Activated CD8-positive, alpha-beta memory T cell treated with anti-CD3 and anti-CD28 coated beads for 4 hours (primary cell): ENCODE results near the gene SMURF2.
"Not testable (repeated sequence)": the region's sequence is repeated elsewhere in the genome, so short reads cannot be mapped to it uniquely, and the experiment has no call there.

Experiments
- DNase-seq, 2 donors: peaks; one replicate each; pipeline ENCODE4 v3.0.0-alpha.2; 2020; ENCODE audit warnings: low read depth in 2 of 2

The SMURF2 gene

DNA sequence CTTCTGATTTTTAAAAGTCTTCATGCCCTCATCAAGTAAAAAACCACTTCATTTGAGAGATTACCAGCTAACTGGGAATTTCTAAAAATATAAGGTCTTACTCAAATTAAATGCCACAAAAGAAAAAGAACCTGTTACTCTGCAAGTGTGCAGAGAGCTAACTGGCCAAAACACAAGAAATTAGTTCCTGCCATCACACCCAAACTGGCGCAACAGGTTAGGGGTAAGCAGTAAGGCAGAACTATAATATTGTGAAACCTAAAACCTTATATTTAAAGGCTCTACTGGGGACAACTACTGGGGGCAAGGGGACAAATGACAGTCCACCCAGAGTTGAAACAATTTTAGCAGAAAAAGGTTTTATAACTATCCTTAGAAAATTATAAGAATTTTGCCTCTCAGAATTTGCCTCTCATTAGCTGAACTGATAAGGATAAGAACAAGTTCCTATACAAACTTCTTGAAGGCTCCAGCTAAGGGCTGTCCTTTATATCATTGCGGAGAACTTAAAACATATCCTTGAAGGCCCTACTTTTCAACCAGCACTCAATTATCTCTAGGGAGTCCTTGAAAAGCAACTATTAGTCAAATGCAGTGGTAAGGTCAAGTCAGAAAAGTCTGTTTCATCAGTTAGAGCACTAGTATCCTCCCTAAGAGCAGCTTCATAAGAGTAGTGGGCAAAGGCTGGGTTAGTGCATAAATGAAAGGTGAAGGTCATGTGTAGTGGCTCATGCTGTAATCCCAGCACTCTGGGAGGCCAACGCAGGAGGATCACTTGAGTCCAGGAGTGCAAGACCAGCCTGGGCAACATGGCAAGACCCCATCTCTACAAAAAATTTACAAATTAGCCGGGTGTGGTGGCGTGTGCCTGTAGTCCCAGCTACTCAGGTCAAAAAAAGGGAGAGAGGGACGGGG, 31.5 kb downstream of the SMURF2 start:
- no peak for DNase-seq

DNA sequence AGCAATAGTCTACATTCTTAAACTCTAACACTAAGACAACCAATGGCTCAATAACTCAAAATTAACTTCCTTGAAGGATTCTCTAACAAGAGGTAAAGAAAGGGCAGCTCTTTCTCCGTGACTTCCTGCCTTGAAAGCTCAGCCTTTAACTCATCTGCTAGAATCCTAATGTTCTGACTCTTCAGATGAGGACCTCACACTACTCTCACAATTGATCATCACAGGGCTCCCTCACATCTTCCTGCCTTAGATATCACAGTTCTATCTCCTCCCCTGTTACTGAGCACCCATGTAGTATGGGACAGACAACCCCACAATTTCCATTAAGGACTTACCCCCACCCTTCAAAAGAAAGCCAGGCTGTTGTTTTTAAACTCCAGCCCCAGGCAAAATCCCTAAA, 33.5 kb downstream of the SMURF2 start:
- no peak for DNase-seq

- DNase-seq, result no peak
Measured at GRCh38 chr17:64627797-64628196, 34.3 kb downstream of the SMURF2 start.

GRCh38 chr17:64626827-64627226, 35.3 kb downstream of the SMURF2 start:
- DNase-seq, result no peak

DNA sequence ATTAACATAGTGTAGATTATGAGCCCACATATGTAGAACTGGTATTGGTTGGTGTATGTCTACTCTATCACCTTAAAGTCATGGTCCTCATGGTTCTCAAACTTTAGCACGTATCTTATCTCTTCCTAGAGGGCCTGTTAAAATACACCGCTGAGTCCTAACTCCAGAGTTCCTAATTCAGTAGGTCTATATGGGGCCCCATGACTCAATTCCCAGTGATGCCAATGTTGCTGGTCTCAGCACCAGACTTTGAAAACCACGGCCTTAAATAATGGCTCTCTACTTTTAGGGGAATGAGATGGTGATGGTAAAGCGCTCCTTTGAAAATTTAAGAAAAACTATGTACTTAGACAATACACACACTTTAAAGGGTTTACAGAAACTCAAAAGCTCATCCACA, 36.6 kb downstream of the SMURF2 start:
- DNase-seq, result no peak

DNA sequence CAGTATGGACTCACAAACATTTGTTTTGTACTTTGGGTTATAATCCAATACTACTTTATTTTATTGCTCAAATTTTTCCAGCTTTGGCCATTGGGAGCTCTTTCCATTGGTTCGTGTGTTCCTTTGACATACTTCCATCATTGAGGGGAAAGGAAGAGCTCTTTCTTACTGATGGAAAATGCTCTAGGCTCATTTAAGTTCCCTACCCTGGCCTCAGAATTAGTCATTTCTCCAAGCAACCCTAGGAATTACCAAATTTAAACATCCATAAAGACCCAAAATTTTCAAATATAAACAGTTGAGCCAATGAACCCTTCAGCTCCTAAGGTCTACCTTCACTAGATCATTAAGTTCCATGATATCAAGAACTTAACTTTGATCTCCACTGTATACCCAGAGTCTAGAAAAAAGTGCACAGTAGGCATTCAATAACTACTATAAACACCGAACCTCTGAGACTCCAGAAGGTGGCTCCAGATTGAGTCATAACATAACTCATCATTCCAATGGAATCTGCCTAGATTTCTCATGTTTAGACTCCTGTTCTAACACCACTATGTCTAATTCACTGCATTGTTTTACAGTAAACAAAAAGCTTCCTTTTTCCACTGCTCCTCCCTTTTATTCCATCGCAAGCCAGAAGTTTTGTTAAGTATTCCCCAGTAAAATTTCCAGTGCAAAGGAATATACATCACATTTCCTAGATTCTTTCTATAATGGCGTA, 39.0 kb downstream of the SMURF2 start:
- no peak for DNase-seq

DNA sequence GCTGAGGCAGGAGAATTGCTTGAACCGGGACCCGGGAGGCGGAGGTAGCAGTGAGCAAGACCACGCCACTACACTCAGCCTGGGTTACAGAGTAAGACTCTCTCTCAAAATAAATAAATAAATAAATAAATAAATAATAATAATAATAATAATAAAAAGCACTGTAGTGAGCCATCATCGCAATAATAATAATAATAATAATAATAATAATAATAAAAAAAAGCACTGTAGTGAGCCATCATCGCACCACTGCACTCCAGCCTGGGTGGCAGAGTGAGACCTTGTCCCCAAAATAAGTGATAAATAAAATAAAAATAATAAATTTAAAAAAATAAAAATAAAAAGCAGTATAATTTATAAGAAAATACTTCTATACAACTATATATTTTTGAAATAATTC, 40.3 kb downstream of the SMURF2 start:
- no peak for DNase-seq

- DNase-seq, result no peak
Measured at GRCh38 chr17:64618848-64619247, 43.3 kb downstream of the SMURF2 start.

GRCh38 chr17:64617125-64617780, 44.9 kb downstream of the SMURF2 start:
- DNase-seq, result no peak

GRCh38 chr17:64615028-64615677, 47.0 kb downstream of the SMURF2 start:
- no peak for DNase-seq

- no peak for DNase-seq
Measured at GRCh38 chr17:64614266-64615027, 47.7 kb downstream of the SMURF2 start.

DNA sequence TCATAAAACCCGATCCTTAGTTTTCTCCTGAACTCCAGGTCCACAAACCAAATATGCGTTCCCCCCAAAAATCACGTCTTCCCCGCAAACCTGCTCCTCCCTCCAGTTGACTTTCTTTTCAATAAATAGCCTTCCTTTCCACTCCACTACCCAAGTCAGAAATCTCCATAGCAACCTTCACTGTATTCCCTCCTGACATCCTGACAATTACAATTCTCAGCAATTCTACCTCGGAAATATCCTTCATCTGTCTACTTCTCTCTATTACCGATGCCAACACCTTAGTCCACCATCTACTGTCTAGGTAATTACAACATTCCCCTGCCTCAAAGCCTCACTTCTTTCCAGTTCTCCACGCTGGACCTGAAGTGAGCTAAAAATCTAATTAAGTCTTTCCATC, 50.7 kb downstream of the SMURF2 start:
- no peak for DNase-seq

GRCh38 chr17:64610244-64610643, 51.9 kb downstream of the SMURF2 start:
- DNase-seq, result not testable (repeated sequence)

DNA sequence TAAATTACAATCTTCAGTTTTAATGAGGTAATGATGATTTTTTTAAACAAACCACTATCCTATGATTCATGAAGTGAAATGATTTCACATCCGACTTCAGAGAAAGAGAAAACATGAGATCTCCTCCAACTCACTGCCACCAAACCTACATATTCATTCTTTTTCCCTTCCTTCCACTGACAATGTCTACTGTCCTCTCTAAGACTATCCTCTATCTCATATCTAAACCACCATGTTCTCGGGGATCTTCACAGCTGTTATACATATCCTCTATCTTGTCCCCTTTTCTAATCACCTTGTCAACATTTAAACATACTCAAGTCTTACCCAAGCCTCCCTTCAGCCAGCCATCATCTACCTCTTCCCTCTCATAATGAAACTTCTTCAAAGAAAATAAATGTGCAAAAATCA, 53.5 kb downstream of the SMURF2 start:
- no peak for DNase-seq

DNA sequence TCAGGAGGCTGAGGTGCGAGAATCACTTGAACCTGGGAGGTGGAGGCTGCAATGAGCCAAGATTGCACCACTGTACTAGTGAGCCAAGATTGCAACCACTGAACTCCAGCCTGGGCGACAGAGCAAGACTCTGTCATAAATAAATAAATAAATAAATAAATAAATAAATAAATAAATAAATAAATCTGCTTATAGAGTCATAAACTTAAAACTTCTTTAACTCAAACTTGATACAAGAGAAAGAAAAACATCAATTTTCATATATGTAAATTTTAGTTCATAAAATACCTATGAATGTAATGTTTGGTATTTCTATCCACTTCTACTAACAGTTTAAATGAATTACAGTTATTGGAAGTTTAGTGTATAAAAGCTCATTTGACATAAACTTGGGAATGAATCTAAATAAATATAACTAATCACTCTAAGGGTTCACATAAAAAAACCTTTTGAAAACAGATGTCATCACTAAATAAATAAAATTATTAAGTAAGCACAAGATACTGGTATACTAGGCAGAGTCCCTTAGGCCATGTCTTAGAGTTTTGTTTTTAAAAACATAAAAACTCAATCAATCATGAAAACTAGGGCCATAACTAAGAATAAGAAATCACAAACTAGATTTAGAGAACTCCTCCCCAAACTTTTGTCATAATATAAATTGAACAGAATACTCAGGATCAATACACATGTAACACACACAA, 54.1 kb downstream of the SMURF2 start:
- DNase-seq, result no peak

- not testable (repeated sequence) for DNase-seq
Measured at GRCh38 chr17:64604532-64604931, 57.6 kb downstream of the SMURF2 start.

GRCh38 chr17:64603987-64604386, 58.1 kb downstream of the SMURF2 start:
- DNase-seq, result no peak

DNA sequence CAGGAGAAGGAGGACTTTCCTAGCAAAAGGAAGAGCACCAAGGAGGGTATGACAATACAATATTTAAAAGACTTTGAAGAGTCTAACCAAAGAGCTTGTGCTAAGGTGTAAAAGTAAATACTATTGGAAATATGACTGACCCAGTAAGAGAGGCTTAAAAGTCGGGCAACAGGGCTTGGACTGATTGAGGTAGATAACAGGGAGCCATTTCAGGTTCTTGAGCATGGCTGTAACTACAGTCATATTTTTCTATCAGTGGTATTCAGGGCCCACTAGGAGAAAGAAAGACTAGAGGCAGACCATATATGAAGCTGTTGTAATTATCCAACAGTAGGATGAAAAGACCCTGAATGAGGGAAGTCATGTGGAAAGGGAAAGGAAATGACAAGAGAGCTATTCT, 62.3 kb downstream of the SMURF2 start:
- no peak for DNase-seq

- peak; percentile 20 to 38 for DNase-seq
Measured at GRCh38 chr17:64599187-64599676, 62.9 kb downstream of the SMURF2 start.

DNA sequence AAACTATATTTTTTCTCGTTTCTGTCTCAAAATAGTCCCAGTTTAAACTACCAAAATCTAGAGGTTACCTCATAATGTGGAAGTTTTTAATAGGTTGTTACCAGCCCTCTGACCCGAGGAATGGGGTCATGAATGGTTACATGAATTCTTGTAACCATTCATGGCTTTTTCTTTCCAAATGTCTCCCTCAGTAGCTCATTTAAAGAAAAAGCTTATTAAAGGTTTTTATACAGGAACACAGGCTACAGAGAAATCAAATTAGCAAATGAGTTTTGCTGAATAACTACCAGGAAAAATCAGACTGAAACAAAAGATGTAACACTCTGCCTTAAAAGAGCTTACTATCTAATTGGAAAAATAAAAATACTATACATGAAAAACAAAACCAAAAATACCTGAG, 63.4 kb downstream of the SMURF2 start:
- no peak for DNase-seq
